HG03045 (cell line): ENCODE results near the gene ATF6.

Experiments
- ATAC-seq: cut with Tn5 transposase; IDR thresholded peaks from one replicate; pipeline ENCODE4 v1.9.1; 2021; ENCODE audit warnings: mild to moderate bottlenecking, moderate library complexity; ENCODE audit not compliant: unreplicated experiment

Gene ATF6

GRCh38 chr1:161989108-161989507 lies 223.0 kb downstream of the ATF6 start:
- no peak for ATAC-seq

DNA sequence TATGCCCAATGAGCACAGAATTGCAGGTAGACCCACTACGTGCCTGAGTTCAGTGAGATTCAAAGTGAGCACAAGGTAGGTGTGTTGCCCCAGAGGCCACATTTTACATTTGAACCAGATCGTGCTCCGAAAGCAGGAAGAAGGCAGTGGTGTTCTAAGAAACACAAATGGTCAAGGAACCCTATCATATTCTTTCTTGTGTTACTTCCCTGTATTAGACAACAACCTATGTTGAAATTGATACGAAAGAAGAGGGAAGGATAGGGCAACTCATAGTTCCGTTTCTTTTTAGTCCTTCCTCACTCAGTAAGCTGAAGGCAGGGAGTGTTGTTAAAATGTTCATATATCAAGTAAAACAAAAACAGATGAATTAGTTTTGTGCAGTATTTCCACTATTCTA lies 223.7 kb downstream of the ATF6 start:
- ATAC-seq, result no peak

GRCh38 chr1:161993576-161993975 lies 227.5 kb downstream of the ATF6 start:
- ATAC-seq, result no peak

DNA sequence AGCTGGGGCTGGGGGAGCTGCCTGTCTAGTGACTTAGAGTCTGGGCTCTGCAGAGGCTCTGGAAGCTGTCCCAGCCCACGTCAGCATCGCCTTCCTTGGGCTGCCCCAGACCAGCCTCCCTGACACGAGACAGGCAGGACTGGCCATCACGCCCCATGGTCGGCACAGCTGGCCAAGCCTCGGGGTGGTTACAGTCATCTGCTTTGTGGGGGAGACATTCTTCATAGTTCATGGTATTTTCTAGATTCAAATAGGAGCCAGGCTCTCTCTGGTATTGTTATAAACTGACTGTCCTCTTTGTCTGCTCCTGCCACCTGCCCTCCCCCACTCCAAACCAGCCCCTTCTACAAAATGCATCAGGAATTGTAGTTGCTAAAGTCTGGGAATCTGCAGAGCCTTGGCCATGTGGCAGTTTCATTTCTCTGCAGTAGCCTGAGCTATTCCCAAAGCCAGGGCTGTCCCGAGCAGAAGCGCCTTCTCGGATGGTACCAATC lies 228.1 kb downstream of the ATF6 start:
- ATAC-seq, result no peak

DNA sequence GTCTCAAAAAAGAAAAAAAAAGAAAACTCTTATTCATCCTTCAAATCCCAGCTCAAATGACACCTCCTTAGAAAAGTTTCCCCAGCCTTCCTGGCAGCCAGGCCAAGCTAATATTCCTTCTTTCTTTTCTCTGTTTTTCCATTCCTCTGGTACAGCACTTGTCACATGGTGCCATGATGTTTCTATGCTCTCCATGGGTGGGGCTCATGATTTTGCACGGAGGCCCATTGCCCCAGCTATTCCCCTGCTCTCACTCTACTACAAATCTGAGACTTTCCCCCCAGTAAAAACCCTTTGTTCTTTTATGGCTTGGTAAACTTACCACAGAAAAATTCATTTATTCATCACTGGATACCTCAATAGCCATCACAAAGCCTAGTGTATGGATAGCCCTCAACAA lies 231.0 kb downstream of the ATF6 start:
- ATAC-seq, result no peak

GRCh38 chr1:161998811-161999210 lies 232.7 kb downstream of the ATF6 start:
- ATAC-seq, result no peak

DNA sequence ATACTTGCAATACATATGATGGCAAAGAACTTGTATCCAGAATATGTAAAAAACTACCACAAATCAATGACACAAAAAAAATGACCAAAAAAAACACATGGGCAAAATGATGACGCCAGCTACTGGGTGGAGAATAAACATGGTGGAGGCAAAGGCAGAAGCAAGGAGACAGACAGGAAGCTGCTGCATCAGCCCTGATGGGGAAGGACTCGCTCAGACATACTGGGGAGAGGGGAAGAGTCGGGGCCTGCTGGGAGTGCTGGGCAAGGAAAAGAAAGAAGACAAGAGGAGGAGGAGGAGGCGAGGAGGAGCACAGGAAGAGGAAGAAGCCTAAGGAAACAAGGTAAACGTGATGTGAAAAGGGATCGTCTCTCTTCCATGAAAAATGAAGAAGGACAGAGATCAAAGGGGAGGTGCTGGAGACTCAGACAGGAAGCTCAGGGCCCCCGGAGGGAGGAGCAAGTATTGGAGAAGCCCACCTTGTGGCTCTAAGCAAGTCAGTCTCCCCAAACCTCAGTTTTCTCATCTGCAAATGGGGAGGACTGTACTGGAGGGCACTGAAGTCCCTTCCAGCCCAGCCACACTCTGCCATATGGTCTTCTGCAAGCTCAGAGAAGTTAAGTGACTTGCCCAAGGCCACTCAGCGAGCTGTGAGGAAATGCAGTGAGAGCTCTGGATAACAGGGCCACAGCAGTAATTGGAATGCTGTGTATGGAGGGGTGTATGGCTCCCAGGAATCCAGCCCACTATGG lies 233.4 kb downstream of the ATF6 start:
- no peak for ATAC-seq

DNA sequence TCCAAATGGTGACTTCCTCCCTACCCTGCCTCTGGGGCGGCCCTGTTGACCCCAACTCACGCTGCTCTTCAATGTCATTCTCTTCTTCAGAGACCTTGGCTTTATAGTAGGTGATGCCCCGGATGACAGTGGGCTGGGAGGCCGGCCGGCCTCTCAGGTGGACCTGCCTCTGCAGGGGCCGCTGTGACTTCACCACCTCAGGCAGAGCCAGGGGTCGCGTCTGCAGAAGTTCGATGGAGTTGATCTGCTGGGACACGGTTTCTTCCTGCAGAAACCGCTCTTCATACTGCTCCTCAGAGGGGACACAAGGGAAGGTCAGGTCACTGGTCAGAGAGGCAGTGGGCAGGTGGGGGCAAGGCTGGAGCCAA lies 233.9 kb downstream of the ATF6 start:
- ATAC-seq, result no peak

DNA sequence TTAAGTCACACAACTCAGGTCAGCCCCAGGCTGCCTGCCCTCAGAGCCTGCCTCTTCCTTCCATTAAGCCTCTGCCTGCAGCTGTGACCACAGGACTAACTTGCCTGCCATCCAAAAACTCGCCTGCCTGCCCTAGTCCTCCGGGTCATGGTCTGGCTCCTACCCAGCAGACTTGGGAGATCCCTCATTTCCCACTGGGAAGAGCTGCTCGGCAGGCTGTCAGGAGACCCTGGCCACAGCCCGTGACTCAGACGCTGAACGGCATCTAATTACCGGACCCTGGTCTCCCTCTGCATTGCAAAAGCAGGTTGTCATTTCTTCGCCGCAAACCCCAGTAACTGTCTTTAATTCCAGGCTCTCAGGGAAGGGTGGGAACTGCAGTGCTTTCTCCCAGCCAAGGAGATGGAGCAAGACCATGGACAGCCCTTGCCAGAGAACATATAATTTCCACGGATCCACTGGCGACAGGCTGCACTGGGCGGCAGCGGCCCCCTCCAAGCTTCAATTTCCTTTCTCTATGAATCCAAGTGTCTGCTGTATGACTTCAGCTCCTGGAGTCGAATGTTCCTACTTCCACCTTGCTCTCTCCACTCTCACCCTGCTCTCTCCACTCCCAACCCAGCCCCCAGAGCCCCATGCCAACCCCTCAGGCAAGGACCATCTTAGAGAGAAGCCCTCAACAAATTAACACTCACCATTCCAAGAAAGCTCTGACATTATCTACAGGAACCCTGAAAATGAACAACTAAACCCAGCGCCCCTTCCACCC lies 237.1 kb downstream of the ATF6 start:
- no peak for ATAC-seq

DNA sequence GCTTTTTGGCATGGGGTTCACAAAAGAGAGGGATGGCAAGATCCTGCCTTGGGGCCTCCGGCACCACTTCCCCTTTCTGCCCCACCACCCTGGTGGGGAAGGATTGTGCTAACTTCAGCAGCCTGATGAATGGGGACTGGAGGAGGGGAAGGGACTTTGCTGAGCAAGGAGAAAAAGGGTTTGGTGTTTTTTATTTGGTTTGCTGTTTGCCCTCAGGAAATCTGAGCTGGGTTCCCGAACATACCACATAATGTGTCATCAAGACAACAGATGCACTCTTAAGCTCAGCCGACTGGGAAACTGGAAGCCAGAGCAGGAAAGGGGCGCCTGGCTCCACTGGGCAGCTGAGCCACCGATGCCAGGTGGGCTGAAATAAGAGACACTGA lies 237.7 kb downstream of the ATF6 start:
- no peak for ATAC-seq

- ATAC-seq, result no peak
These were observed 238.4 kb downstream of the ATF6 start for GRCh38 chr1:162004441-162004950.

DNA sequence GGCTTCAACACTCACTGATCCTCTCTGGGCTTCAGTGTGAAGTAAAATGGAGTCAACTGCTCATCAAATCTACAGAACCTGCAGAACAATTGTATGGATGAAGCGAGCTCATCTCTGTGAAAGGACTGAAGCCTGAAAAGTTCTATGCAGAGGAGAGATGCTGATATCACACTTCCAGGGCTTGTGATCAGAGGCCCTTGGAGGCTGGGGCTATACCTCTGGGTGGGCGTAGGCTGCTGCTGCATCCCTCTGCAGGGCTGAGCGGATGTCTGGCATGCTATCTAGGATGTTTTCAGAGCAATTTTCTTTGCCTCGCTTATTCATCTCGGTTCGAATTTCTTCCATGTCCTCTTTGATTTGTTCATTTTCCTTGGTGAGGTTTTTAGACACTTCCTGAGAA lies 240.0 kb downstream of the ATF6 start:
- ATAC-seq, result no peak

DNA sequence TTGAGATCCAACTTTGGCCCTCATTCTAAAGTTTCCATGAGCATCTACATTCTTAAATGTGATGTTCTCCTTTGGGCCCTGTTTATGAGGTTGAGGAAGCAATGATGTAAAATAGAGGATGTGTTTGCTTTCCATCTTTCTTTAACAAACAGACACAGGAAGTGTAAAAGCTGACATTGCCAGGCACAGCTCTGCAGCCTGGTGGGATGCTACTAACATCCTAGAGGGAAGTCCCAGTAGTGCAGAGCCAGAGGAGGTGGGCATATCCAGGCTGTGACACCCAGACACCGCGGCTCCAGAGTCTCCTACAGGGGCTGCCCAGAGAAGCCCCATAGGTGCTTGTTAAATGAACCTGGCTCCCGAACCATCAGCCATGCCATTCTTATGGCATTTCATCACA lies 241.3 kb downstream of the ATF6 start:
- no peak for ATAC-seq

DNA sequence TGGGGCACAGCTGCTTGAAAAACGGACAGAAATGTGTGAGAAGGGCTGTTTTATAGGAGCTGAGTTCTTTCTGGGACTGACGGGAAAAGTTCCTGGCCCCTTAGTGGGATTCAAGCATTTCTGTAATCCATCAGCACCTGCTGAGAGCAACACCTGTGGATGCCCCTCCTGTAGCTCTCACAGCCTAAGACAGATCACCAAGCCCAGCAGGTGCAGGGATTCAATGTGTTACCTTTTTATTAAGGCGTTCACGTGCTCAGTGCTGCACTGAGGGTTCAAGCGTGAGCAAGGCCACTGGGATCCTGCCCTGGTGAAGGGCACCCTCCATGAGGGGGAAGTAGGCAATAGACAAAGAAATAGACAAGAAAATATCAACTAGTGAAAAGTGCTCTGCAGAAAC lies 242.7 kb downstream of the ATF6 start:
- no peak for ATAC-seq

DNA sequence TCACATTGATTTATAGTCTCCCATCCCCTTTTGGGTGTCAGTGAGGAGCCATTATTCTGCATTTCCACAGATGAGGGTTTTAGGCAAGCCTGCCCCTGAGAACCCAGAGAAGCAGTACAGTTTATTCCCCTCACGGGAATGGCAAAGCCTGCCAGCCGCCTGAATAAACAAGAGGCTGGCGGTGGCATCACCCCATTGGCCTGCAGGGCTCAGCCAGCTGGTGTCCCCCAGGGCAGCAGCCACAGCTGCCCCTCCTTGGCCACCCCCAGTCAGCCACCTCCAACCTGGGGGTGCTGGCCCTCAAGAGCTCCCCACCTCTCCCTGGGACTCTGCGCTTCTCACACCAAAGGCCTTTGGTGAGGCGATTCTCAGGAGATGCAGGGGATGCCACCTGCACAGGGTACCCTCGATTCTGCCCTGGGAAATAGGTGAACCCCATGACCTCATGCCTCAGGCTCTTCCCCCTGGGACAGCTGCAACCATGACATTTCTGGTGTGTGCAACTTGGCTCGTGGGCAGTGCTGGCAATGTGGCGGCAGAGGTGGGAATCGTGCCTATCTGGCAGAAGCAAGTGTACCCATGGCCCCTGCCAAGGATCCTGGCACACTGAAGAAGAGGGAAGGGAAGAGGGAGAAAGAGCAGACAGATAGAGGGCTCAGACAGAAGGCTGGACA lies 243.5 kb downstream of the ATF6 start:
- no peak for ATAC-seq

DNA sequence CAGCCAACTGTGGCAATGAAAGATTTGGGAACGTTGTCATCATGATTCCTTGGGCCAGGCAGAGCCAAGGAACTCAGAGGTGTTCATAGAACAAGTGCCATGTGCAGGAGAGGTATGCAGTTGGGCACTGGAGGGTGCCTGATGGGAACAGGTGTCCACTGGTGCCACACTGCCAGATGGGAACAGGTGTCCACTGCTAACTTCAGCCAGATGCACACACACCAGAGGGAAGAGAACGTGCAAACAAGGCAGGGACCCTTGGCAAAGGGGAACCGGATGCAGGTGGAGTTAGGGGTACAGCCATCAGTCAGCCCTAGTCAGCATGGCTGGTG lies 244.0 kb downstream of the ATF6 start:
- ATAC-seq, result no peak

GRCh38 chr1:162011337-162012012 lies 245.4 kb downstream of the ATF6 start:
- ATAC-seq, result no peak

DNA sequence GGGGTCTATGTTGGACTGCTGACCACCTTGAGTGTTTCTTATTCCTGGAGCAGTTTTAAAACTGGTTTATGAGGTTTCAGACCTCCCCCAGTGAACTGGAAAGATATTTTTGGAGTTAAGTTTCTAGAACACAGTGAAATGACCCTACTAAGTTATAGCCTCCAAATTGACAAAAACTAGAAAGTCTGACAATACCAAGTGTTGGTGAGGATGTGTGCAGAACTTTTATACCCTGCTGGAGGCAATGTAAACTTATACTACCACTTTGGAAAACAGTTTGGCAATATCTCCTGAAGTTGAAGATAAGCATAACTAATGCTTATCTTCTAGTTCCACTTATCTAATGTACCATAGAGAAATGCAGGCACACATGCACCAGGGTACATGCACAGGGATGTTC lies 247.2 kb downstream of the ATF6 start:
- no peak for ATAC-seq
